Measurements from ENCODE around the gene DCLK1.

DCLK1 gene

GRCh38 chr13:35865341-35866240 is 265.6 kb downstream of the DCLK1 start:
- no peak for TF ChIP-seq CTCF (conservative IDR thresholded peaks at IDR 0.05; ENCODE audit: low read length)
- DNase-seq (ENCODE audit: low read depth): no peak
- H3K4me3 ChIP-seq (ENCODE audit: low read length): no peak overlapping the region

DNA sequence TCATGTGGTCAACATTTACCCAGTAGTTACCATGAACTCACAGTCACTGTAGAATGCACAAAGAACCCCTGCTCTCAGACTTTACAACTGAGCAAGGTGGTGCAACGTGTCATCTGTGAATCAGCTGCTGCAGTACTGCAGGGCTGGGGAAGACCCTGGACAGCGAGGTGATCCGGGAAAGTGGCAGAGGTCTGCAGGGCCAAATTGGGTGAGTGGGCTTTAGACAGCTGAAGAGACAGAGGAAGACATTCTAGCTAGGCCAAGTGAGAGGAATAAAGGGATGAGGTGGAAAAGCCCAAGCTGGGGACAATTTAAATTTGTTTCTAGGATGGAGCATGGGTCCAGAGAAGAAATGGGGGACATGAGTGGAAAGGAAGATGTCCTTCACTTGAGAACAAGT is 270.5 kb downstream of the DCLK1 start:
- no peak overlapping the region for H3K4me3 ChIP-seq (ENCODE audit: low read length)
- peak; percentile 49 for DNase-seq (ENCODE audit: low read depth)
- TF ChIP-seq CTCF (conservative IDR thresholded peaks at IDR 0.05; ENCODE audit: low read length): no peak

DNA sequence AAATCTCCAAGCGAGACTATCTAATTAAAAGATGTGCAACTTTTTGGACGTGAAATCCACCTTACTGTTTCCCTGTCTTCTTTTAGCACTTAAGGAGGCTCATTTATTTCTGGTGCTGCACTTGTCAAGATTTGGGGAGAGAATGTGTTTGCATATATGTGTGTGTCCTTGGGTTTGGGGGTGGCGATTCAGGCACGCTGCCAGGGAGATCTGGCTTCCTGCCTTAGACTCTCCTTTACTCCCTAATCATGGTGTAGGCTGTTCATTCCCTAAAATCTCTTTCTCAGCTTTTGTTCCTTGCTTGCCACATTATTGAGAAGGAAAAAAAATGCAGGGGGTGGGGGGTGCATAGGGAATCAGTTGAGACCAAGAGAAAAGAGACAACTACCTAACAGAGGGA is 271.2 kb downstream of the DCLK1 start:
- DNase-seq (ENCODE audit: low read depth): no peak
- H3K4me3 ChIP-seq (ENCODE audit: low read length): no peak overlapping the region
- TF ChIP-seq CTCF (conservative IDR thresholded peaks at IDR 0.05; ENCODE audit: low read length): no peak

DNA sequence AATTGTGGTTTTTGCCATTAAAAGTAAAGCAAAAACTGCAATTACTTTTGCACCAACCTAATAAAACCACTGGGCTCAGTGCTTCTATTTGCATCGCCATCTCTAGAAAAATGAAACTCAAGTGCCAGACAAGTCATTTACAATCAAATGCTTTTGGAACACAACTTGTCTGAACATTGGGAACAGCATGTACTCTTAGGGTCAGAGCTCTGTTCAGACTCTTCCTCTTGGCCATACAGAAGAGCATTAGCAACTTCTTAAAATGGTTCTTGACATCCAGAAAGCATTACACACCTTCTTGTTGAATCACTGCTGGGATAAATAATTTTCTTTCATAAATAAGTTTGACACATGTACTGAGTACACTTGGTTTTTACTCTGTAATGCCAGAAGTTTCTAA is 272.5 kb downstream of the DCLK1 start:
- DNase-seq (ENCODE audit: low read depth): no peak
- no peak overlapping the region for H3K4me3 ChIP-seq (ENCODE audit: low read length)
- TF ChIP-seq CTCF (conservative IDR thresholded peaks at IDR 0.05; ENCODE audit: low read length): no peak

GRCh38 chr13:35857769-35858168 is 273.4 kb downstream of the DCLK1 start:
- peak; percentile 71 for DNase-seq (ENCODE audit: low read depth)
- no peak overlapping the region for H3K4me3 ChIP-seq (ENCODE audit: low read length)
- TF ChIP-seq CTCF (conservative IDR thresholded peaks at IDR 0.05; ENCODE audit: low read length): no peak

DNA sequence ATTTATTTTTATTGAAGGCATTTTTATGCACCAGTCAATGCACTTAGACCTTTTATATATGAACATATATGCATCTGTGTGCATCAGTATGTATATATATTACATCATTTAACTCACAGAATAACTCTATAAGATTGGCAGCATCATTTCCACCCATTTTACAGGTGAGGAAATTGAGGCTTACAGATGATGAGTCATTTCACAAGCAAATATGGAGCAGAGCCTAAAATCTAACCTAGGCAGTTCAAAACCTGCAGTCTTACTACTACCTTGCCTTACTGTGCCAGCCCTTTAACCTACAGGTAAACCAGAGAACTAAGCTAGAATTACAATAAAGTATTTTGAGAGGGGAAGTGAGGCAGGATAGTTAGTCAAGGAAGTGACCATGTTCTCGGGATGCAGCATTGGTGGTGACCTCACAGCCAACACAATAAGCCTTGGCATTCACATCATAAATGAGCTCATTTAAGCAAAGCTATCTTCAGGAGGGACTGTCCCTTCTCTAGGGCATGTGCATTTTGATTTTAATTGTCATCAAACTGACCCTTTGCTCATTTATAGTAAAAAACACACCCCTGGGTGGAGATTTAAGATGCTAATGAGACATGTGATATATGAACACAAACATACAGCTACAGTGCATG is 274.3 kb downstream of the DCLK1 start:
- no peak for DNase-seq (ENCODE audit: low read depth)
- no peak overlapping the region for H3K4me3 ChIP-seq (ENCODE audit: low read length)
- TF ChIP-seq CTCF (conservative IDR thresholded peaks at IDR 0.05; ENCODE audit: low read length): no peak

DNA sequence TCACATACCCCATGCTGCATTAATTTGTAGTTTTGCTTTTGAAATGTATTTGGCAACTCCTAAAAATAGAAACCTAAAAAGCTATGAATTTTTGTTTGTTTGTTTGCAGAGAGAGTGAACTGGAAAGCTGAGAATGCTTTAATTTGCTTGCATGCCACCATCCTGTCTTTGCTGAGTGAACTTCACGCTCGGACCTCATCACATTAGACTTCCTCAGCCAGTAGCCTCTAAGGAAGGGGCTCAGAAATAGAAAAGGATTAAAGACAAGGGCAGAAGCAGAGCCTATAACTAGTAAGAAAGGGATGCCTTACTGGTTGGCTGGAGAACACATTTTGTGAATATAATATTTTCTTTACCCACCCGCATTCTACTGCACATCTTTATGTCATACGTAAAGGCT is 275.1 kb downstream of the DCLK1 start:
- no peak for DNase-seq (ENCODE audit: low read depth)
- H3K4me3 ChIP-seq (ENCODE audit: low read length): no peak overlapping the region
- no peak for TF ChIP-seq CTCF (conservative IDR thresholded peaks at IDR 0.05; ENCODE audit: low read length)

Data from AG10803 (cell line).